AG20443 (cell line): ENCODE results near the gene POU5F1.
"Not testable (repeated sequence)": the region's sequence is repeated elsewhere in the genome, so short reads cannot be mapped to it uniquely, and the experiment has no call there.

ENCODE experiments used
- DNase-seq: peaks from one replicate; pipeline ENCODE4 v3.0.0; 2012; ENCODE audit warnings: low spot score, mixed read lengths

POU5F1 gene

DNA sequence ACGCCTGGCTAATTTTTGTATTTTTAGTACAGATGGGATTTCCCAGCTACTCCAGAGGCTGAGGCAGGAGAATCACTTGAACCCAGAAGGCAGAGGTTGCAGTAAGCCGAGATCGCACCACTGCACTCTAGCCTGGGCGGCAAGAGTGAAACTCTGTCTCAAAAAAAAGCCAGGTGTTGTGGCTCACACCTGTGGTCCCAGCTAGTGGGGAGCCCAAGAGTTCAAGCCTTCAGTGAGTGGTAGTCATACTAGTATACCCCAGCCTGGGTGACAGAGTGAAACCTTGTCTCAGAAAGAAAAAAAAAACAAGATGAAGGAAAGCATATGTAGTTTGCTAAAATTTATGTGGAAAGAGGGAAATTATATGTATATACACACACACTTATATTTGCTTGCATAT, 20.0 kb upstream of the POU5F1 start:
- no peak for DNase-seq

- not testable (repeated sequence) for DNase-seq
Measured at GRCh38 chr6:31189223-31189622, 18.7 kb upstream of the POU5F1 start.

DNA sequence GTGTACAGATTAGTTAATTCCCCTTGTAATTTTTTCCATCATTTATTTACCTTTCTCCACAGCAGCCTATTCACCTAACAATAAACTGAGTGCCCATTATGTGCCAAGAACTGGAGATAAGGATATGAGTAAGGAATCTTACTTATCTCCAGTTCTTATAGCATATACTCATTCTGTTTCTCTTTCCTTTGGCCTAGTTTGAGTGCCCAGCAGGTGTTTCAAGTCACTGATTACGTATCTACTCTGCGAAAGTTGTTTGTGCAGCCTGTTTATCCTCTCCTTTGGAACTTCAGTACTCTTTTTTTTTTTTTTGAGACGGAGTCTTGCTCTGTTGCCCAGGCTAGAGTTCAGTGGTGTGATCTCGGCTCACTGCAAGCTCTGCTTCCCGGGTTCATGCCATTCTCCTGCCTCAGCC, 17.3 kb upstream of the POU5F1 start:
- no peak for DNase-seq

GRCh38 chr6:31186052-31186734, 15.7 kb upstream of the POU5F1 start:
- no peak for DNase-seq

- not testable (repeated sequence) for DNase-seq
Measured at GRCh38 chr6:31185695-31186051, 15.2 kb upstream of the POU5F1 start.

DNA sequence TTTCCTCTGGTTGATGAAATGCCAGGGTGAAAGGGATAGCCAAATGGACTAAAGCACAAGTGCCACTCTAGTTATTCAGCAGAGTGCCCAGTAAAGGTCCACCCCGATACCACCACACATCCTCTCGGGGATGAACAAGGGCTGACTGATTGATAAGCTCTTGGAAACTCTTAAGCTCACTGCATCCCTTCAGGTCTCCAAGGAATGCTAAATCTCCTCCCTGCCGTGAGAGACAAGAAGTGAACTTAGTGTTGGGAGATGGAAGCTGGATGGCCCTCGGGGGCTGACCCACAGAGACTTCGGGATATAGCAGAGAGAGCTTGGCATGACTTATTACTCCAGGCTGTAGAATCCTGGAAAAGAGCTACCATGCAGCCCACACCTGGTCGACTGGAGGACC, 13.4 kb upstream of the POU5F1 start:
- not testable (repeated sequence) for DNase-seq

- DNase-seq, result not testable (repeated sequence)
Measured at GRCh38 chr6:31183287-31183686, 12.8 kb upstream of the POU5F1 start.

DNA sequence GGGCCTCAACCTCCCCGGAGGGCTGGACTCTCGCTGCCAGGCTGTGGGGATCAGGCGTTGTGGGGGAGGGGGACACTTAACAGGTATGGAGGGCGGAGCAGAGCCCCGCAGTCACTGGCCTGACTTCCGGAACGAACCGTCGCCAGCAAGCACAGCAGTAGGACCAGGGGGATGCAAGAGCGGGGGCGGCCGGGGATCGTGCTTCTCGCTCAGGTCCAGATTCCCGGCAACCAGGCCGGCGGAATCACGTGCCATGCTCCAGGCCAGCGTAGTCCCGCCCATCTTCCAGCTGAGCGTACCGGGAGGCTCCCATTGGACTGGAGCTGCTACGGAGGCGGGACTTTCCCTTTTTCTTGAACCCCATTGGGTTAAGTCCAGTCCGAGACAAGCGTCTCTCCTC, 10.0 kb upstream of the POU5F1 start:
- peak; percentile 99 for DNase-seq

GRCh38 chr6:31179896-31180295, 9.4 kb upstream of the POU5F1 start:
- DNase-seq, result no peak

- no peak for DNase-seq
Measured at GRCh38 chr6:31179042-31179386, 8.5 kb upstream of the POU5F1 start.

GRCh38 chr6:31178143-31179041, 7.9 kb upstream of the POU5F1 start:
- no peak for DNase-seq

- peak; percentile 85 for DNase-seq
Measured at GRCh38 chr6:31175971-31176370, 5.5 kb upstream of the POU5F1 start.

- DNase-seq, result no peak
Measured at GRCh38 chr6:31174378-31174777, 3.9 kb upstream of the POU5F1 start.

DNA sequence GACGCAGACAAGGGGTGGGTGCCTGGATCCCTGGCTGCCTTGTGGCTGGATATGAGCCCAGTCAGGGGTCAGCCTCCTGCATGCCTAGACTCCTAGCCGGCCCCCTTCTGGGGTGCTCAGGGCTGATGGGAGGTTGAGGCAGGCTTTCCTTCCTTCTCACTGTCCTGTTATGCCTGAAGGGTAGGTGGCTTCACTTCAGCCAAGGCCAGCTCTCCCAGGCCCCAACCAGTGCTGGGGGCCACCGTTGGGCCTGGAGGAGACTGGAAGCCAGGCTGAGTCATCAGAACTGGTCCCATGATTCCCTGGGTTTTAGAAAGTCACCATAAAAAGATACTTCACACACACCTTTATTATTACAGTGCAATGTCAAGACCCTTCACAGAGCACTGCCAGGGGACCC, 2.9 kb upstream of the POU5F1 start:
- DNase-seq, result no peak

- no peak for DNase-seq
Measured at GRCh38 chr6:31172973-31173384, 2.5 kb upstream of the POU5F1 start.

GRCh38 chr6:31171931-31172905, 1.7 kb upstream of the POU5F1 start:
- no peak for DNase-seq

- no peak for DNase-seq
Measured at GRCh38 chr6:31170987-31171671, 647 bp upstream of the POU5F1 start.

GRCh38 chr6:31169858-31170599, 453 bp downstream of the POU5F1 start:
- not testable (repeated sequence) for DNase-seq

GRCh38 chr6:31169123-31169857, 1.2 kb downstream of the POU5F1 start:
- DNase-seq, result no peak

- DNase-seq, result no peak
Measured at GRCh38 chr6:31168606-31169005, 1.9 kb downstream of the POU5F1 start.
